Amygdala (tissue), 56 donors: ENCODE data around the gene TCP11X1.
"Not testable (repeated sequence)": the region's sequence is repeated elsewhere in the genome, so short reads cannot be mapped to it uniquely, and the experiment has no call there.

Source experiments
- DNase-seq, 56 donors: peaks; one replicate each; lab custom pipeline; 2025; lab: John Stamatoyannopoulos, UW

TCP11X1 gene

DNA sequence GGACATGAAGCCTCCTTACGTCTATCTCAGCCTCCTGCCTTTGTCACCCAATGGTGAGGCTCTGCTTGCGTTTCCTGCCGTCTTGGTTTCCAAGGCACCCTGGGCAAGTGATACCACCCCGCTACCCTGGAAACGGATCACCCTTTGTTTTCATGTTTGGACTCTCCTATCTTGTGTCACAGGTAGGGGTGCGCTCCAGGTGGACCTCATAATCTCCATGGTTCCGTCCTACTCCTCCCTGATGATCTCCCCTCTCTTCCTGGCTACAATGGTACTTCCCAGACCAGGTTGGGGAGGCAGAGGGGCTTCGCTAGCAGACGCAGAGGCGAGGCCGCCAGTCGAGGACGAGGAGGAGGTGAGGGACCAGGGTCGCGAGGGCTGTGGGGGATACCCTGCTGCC is at the start of gene TCP11X1:
Gene TCP11X1, plus strand, starts transcription at position 316 of the 400 bp plus-strand sequence.
- DNase-seq, result not testable (repeated sequence)

DNA sequence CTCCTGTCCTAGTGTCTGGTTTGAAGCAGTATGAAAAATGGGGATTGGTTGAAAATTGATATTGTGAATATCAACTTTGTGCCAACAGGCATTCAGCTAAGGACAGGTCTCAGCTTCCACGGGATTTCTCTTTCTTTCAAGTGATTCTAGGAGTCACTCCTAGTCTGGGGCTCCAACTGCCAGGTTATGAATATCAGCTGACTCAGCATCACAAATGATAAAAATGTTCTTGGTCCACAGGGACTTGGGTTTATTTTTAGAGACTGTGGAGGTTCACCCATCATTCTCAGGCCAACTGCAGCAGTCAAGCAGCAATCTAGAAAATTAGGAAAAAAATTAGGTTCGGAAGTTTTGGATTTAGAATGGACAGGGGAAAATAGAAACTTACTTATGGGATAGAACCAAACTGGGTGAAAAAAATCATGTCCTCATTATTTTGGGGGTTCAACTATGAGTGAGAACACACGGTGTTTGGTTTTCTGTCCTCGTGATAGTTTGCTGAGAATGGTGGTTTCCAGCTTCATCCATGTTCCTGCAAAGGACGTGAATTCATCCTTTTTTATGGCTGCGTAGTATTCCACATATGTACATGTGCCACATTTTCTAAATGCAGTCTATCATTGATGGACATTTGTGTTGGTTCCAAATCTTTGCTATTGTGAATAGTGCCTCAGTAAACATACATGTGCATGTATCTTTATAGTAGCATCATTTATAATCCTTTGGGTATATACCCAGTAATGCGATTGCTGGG is 29.0 kb upstream of the TCP11X1 start:
- DNase-seq, result no peak

DNA sequence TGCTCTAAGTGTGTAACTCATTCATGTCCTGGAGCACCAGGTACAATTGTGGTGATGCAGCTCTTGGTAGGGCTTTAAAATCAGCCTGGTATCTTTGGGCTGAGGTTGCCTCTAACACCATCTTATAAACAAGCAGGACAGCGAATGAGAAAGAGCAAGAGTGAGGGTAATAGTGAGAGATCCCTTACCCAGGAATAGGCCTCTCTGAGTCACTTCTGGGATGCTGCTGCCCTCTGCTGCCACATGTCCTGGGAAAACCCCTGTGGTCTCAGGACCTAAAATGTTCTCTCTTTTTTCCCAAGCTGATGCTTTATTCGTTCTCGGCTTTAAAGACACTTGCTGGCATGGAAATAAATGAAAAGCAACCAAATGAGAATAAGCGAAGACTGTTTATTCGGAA is 7.2 kb upstream of the TCP11X1 start:
- DNase-seq, result not testable (repeated sequence)

DNA sequence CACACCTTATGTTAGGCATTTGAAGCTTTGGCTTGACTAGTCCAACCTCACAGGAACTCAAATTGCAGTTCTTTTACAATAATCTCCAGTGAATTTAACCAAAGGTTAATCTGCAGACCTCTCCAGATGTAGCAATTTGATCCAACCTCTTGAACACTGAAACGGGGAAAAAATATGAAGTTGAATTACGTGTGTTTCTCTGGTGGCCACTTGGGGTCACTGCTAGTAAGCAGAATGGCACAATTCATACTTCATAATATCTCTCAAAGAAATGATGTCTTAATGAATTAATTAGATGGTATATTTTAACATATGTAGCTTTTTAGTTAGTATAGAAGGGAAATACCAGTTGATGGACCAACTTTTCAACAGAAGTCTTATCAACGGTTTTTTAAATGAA is 1.4 kb downstream of the TCP11X1 start:
- not testable (repeated sequence) for DNase-seq

DNA sequence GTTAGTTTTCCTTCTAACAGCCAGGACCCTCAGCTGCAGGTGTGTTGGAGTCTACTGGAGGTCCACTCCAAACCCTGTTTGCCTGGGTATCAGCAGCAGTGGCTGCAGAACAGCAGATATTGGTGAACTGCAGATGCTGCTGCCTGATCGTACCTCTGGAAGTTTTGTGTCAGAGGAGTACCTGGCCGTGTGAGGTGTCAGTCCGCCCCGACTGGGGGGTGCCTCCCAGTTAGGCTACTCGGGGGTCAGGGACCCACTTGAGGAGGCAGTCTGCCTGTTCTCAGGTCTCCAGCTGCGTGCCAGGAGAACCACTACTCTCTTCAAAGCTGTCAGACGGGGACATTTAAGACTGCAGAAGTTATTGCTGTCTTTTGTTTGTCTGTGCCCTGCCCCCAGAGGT is 20.6 kb downstream of the TCP11X1 start:
- not testable (repeated sequence) for DNase-seq

DNA sequence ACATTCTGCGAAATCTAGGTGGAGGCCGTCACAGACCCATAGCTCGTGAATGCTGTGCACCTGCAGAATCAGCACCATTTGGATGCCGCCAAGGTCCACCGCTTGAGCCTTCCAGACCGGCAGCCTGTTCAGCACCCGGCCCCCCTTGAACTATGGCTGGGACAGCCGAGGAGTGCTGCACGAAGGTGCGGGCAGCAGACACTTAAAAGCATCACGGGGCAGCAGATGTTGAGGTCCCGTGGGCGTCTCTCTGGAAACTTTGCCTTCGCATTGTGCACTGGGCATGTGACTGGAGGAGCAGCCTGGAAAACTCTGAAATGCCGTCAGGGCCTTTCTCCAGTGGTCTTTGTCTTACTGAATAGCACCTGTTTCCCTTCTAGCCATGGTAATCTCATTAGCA is 25.2 kb downstream of the TCP11X1 start:
- DNase-seq, result not testable (repeated sequence)

DNA sequence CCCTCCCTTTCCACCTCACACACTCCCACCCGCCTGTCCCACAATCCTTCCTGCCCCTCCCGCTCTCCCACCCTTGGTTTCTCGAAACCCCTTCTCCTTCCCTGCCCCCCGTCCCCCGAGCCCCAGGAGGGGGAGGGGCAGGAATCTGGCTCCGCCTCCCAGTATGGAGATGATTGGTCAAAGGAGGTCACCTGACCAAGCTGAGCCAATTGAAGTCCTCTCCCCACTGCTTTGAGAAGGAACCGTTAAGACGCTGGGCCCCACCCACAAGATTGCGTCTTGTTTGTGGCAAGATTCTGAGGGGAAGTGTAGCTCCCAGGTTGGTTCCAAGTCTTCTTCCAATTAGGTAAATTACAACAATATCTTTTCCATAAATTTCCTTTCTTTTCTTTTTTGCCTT is 31.8 kb downstream of the TCP11X1 start, which contains the start of gene NXF2:
Gene NXF2, plus strand, starts transcription at position 275 of the 400 bp plus-strand sequence. CDS start 59,912 bp downstream, outside the sequence.
- DNase-seq, result not testable (repeated sequence)

DNA sequence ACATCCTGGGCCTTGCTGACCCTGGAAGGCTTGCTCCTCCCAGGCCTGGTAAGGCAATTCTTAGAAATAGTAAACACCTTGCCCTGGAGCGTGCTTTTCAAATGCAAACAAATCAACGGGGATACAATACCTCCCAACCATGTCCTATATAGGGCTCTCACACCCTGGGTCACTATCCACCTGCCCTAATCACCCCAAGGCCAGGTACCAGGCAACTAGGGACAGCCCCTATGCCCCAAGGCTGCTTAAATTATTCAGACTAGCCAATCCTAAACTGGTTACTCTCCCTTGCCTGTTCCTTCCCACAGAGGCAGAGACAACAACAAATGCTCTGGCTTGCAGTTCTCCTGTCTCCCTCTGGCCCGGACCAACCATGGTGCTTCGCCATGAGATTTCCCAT is 57.1 kb downstream of the TCP11X1 start:
- not testable (repeated sequence) for DNase-seq
